GM11168 (cell line): ENCODE results near the gene OS9.
"Not testable (repeated sequence)": the region's sequence is repeated elsewhere in the genome, so short reads cannot be mapped to it uniquely, and the experiment has no call there.

Experiments used
- in situ Hi-C: fragments of 300-500 bp; cut with MboI; formaldehyde crosslinking; loops from one replicate; pipeline ENCODE4 v1.12.0; 2022; ENCODE audit warnings: low sequenced_read_pairs; ENCODE audit not compliant: unreplicated experiment

Gene OS9

DNA sequence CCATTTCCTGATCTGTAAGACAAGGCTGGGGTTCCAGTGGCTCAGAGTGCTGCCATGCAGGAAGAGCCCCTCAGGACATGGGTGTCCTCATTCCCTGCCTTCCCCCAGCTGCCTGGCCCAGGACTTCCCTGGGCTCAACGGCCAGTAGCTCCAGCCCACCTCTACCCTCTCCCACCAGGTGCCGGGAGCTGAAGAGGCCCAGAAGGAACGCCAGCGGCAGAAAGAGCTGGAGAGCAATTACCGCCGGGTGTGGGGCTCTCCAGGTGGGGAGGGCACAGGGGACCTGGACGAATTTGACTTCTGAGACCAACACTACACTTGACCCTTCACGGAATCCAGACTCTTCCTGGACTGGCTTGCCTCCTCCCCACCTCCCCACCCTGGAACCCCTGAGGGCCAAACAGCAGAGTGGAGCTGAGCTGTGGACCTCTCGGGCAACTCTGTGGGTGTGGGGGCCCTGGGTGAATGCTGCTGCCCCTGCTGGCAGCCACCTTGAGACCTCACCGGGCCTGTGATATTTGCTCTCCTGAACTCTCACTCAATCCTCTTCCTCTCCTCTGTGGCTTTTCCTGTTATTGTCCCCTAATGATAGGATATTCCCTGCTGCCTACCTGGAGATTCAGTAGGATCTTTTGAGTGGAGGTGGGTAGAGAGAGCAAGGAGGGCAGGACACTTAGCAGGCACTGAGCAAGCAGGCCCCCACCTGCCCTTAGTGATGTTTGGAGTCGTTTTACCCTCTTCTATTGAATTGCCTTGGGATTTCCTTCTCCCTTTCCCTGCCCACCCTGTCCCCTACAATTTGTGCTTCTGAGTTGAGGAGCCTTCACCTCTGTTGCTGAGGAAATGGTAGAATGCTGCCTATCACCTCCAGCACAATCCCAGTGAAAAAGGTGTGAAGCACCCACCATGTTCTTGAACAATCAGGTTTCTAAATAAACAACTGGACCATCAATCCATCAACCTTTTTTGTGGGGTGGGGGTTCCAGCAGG, 27.0 kb downstream of the OS9 start:
- in situ Hi-C loops: no loop called here

DNA sequence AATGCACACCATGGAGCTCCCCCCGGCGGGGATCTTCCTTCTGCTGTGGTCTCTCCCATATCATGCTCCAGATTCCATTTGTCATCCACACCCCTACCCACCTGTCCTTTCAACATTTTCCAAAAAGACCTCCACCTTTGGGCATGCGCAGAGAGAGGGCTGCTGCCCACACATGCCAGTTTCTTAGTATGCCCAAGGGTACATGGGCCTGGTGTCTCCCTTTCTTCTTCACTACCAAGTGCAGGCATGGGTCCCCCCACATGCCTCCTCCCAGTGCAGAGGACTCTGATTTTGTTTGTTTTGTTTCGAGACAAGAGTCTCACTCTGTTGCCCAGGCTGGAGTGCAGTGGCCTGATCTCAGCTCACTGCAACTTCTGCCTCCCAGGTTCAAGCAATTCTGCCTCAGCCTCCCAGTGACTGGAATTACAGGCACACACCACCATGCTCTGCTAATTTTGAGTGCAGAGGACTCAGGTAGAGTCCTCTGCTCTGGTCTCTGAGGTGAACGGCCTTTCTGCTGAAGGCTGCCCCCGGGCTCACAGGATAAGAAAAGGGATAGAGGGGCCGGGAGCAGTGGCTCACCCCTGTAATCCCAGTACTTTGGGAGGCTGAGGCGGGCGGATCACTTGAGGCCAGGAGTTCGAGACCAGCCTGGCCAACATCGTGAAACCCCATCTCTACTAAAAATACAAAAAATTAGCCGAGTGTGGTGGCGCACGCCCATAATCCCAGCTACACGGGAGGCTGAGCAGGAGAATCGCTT, 28.1 kb downstream of the OS9 start:
- in situ Hi-C loops: not testable (repeated sequence)

DNA sequence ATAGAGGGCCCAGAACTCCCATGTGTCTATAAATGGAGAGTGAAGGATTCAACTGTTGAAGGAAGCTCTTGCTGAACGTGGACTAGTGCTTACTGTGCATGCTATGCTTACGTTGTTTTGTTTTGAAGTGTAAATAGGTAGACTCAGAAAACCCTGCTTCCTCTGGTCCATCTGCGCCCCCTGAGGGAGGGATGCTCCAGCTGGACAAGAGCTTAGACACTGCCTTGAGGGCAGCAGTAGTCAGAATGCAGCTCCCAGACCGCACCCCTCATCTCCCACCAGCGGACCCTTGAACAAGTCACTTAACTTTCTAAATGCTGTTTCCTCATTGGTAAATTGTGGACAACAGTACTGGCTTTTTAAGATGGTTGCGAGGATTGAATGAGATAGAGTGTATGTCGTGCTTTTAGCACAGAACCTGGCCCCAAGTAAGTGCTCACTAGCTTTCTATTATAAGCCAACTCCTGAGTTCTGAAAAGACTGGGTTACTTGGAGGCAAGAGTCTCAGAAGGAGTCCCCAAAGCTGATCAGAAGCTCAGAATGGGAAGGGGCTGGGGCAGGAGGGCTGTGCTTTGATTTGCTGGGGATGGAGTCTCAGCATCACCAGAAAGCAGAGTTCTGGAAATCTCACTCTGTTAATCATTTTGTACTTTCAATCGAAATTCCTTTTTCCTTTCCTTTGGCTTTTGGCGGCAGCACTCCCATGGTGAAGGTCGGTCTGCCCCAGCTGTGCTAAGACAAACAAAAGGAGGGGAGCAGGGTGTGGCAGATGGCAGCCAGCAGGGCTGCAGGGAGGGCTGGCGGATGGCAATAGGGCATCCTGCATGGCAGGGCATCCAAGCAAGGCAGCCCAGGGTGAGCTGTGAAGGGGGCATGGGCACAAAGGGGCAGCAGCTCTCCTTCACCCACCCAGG, 29.0 kb downstream of the OS9 start:
- in situ Hi-C loops: no loop called here

DNA sequence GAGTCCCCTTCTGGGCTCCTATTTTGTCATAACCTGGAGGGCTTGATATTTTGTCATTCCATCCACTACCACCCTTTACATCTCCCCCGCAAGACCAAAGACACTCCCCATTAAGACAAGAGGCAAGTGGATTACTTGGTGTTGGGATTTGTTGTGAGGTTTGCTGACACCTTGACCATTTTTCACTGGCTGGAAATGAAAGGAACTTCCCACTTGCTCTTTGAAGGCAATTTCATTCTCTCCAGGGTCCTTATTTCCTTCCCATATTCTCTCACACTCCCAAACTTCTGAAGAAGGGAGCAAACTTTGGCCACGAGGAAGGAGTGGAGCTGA, 29.7 kb downstream of the OS9 start:
- in situ Hi-C loops: no loop called here

DNA sequence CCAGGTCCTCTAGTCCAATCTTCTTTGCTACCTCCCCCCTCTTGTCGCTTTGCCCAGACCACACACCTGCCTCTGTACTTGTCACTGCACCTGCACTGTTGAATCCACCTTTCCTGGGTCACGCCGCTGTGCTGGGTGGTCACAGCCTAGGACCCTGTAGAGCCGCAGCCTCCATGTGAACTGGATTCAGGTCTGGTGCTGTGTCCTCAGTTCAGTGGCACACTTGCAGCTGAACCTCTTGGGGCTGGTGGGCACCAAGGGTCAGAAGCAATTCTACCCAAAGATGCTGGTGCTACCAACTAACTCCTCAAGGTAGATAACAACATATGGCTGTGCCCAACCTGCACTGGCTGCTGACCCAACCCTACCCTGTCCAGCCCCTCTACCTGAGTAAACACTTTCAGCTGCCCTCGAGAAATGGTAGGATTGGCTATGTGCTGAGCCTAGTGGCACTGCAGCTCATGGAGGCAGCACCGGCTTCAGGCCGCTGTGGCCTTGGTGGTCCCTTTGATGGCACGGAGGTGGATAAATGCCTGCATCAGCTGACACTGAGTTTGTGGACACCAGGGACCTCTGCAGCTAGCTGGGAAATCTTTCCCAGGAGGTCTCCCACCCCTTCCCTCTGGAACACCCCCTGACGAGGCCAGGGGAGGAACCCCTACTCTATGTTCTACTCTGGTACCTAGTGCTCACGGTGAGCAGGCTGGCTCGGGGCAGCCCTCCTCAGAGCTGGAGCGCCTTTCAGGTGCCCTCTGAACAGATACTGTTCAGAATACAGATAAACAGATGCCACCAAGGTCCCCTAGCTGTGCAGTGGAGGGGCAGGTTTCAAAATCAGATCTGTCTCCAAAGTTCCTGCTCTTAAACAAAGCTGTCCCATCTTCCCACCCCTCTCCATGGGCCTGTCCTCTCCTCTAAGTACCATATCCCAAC, 30.3 kb downstream of the OS9 start:
- in situ Hi-C loops: no loop called here

DNA sequence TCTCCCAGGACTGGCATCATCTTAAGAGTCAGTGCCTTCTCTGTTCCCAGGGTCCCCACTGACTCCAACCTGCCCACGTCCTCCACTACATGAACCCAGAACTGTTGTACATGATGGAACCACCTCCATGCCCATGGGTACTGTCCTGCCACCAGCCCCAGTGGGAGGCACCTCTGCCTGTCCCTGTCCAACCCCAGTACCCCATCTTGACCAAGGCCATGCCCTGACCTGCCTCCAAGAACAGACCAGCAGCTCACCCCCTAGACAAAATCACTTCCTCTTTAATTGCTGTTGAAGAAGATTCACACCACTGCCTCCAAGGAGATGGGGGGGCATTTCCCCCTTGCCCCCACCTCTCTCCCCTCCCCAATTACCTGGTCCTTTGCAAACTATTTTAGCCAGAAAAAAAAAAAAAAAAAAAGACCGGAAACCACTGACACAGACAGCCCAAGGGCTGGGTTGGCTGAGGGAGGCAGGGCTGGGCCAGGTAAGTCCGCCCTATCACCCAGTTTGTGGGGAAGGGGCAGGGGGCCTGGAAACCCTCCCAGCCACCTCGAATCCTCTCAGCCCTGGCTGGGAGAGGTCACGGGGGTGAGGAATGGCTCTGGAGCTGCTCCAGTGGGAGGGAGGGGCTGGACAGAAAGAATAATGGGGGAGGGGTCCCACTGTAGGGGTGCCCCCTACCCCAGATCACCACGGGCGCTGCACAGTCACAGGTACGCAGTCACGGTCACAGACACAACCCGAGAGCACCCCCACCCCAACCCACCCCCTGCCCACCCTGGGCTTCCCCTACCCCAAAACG, 31.2 kb downstream of the OS9 start:
- in situ Hi-C loops: no loop called here

DNA sequence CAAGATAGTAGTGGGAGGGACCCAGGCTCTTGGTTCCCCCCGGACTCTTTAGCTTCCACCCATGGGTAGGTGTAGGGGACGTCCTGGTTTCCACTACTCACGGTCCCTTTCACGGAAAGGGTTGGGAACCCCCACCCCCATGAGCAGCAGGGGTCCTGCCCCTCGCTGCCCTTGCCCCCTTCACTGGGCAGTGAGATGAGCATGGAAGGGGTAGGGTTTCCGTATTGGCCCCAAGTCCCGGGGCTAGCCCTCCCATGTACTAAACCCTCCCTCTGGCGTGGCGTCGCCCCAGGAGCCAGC, 31.9 kb downstream of the OS9 start:
- in situ Hi-C loops: no loop called here

DNA sequence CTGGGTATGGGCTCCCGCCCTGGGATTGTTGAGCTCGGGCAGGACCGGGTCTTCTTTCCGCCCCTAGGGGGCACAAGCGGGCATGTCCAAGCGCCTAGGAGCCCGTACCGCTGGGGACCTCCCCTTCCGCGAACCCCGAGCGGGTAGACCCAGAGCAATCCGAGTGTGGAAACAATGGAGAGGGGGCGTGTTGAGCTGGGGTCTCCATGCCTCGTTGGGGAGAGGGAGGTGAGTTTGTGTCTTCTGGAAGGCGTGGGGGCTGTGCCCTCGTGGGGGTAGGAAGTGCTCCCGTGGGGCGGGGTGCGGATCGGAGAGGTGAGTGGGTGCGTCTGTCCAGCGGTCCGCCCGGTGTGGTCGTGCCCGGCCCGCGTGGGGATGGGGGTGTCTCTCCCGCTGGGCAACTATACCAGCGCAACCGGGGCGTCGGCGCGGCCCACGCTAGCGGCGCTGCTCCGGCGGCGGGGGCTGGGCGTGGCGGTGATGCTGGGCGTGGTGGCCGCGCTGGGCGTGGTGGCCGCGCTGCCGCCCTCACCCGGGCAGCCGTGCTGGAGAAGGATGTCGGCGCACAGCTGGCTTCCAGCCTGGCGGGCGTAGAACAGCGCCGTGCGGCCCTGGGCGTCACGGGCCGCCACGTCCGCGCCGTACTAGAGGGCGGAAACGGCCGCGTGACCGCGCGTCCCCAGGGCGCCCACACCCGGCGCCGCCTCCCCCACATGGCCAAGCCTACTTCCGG, 32.4 kb downstream of the OS9 start:
- in situ Hi-C loops: no loop called here

DNA sequence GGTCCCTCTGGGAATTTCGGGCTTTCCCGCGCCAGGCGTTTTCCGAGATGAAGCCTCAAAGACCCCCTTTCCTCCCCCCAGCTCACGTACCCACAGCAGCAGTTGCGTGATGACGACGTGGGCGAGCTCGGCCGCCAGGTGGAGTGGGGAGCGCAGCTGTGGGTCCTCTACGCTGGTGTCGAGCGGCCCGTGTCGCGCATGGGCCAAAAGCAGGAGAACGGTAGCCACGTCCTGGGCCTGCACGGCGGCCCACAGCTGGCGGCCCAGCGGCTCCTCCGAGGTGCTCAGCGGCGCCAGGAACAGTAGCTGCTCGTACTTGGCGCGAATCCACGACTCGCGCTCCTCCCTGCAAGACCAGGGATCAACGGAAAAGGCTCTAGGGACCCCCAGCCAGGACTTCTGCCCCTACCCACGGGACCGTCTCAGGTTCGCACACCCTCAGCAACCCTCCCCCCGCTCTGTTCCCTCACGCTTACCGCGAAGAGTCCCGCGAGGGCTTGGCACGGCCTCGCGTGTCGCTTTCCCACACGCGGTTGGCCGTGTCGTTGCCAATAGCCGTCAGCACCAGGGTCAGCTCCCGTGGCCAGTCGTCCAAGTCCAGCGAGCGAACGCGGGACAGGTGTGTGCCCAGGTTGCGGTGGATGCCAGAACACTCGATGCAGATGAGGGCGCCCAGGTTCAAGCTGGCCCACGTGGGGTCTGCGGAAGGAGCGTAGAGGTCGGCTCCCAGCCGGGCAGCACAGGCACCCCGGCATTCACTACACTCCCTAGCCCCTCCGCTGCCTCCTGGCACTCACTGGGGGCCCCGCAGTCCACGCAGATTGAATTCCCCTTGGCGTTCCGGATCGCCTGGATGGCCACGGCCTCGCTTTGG, 33.2 kb downstream of the OS9 start:
- in situ Hi-C loops: no loop called here

DNA sequence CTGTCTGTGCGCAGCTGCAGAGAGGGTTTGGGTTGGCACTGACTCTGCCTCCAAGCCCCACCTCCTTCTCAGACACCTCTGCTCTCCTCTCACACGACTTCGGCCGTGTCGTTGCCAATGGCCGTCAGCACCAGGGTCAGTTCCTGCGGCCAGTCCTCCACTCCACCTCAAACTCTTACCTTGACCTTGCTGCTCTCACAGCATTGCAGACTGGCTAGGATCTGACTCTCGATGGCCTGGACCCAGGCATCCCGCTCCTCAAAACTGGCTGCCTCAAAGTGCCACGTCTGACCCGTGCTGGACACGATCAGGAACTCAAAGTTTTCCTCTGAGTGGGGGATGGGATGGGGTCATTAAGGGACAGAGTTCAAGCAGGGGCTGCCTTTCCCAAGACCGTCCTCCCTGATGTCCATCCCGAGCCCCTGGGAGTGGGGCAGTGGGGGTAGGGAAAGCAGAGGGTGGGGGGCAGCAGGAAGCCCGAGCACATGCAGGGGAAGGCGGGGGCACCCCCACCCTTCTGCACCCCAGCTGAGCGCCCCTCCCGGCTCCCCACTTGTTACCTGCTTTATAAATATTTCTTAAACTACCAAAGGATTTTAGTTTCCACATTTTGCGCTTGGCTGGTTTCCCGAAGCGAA, 33.9 kb downstream of the OS9 start:
- in situ Hi-C loops: no loop called here

DNA sequence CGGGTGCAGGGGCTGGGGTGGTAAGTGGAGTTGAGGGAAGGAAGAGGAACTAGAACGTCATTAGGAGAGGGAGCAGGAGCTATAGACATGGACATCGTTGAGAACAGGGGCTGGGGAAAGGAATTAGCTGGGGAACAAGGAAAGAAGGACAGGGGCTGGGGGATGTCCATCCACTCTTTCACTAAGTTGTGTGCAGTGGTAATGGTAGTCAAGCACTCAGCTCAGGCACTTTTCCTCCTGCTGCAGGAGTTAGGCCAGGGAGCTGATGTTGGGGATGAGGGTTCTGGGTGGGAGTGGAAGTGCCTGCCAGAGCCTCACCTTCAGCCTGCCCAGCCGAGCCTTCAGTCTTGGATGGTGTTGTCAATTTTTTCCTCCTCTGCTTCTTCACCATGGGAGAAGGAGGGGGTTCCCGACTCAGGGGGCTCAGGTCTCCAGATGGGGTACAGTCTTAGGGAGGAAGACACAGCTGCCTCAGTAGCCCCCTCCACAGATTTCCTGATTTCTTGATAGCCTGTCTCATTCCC, 35.5 kb downstream of the OS9 start:
- in situ Hi-C loops: no loop called here

DNA sequence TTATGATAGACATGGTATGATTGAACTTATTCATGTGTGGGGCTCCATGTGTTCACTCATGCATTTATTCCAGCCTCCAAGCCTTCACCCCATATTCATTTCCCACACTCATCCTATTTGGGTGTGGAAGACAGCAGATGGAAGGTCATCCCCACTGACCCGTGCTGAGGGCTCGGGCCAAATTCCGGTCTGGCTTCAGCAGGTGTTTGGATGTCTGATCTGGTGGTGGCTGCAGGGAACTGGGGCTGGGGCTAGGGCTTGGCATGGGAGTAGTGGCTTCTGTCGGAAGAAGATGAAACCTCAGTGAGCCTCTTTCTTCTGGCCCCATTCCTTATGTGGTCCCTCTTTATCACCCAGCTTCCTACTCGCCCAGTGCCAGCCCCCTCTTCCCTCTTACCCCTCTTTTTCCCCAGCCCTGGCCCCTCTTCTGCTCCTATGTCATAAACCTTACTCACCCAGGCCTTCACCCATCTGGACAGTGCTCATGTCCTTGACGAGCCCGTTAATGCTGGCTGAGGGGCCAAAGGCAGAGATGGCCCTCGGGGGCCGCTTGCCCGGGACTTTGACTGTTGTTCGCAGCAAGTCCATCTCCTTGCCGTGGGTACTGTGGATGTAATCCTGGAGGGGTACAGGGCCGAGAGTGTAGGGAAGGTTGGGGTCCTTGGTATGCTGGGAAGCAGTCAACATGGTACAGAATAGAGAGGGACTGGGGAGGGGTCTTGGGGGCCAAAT, 36.6 kb downstream of the OS9 start:
- in situ Hi-C loops: no loop called here

DNA sequence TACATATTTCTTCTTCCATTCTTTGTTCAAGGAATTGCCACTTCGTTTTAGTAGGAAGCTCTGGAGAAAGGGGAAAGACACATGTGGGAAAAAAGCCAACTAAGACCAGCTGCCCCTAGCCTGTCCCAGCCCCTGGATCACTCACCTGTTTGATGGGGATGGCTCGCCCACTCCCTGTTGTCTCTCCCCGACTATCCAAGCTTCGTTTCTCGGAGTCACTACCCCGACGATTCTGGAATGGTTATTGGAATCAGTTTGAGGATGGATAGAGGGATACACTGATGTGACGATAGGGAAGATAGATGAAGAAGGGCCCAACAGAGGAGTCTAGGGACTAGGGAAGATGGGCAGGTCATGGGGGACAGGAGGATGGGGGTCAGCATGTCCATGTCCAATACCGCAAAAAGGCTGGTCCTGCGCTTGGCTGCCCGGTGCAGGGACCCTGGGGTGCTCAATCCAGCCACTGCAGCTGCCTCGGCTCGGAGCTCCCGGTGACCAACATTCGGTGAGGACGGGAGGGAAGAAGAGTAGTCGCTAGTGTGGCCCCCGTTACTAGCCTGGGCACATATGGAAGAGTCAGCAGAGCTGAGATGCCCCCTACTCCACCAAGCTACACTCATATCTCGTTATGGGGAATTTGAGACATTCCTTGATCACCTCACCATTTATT, 37.6 kb downstream of the OS9 start:
- in situ Hi-C loops: no loop called here

DNA sequence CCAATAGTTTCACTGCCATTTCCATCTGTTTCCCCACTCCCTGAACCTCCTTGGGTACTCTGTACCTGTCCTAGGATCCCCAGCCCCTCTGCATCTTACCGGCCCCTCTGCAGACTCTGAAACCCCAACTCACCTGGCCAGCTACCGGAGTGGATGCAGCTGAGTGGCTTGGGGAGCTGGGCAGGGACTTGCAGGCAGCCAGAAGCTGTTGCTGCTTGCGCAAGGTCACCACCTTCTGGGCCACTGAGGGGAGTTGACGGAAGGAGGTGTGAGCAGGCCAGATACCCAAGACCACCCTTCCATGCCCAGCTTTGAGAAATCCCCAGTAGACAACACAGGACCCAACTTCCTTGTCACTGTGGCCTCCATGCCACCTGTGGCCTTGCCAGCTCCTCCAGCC, 38.3 kb downstream of the OS9 start:
- in situ Hi-C loops: no loop called here
